Measurements from ENCODE around the gene MAML1. TPM values are rescaled to one million over a fixed set of nuclear protein-coding genes. Genes with fewer than 3 reads are reported as not detected.
"Not testable (repeated sequence)": the region's sequence is repeated elsewhere in the genome, so short reads cannot be mapped to it uniquely, and the experiment has no call there.

The MAML1 gene
- total RNA-seq, 1 donor from 2014 or later, result 26.0 TPM

GRCh38 chr5:179734536-179735164 lies 2.0 kb downstream of the MAML1 start:
- peak overlapping the region; percentile 79 for H3K4me3 ChIP-seq (ENCODE audit: insufficient read depth, low read depth, low read length)
- peak overlapping the region; percentile 98 for H3K4me3 Mint-ChIP-seq (ENCODE audit: unreplicated experiment)
- peaks cover 11% of the 10 kb centered on the region for H3K36me3 ChIP-seq (ENCODE audit: insufficient read depth, low read length)
- DNase-seq (ENCODE audit: low read depth) (no peak), FAIRE-seq (no peak)
- peak overlapping the region; percentile 96 for H3K4me2 ChIP-seq (ENCODE audit: low read length)
- H3K36me3 Mint-ChIP-seq (ENCODE audit: low read depth, unreplicated experiment), result peaks cover 9% of the 10 kb centered on the region
- TF ChIP-seq EZH2 (IDR thresholded peaks at IDR 0.05; ENCODE audit: insufficient read depth, low read length), result no peak
- TF ChIP-seq CTCF (IDR thresholded peaks at IDR 0.05; ENCODE audit: insufficient read depth, low read depth, low read length), result no peak
- peaks cover 70% of the 10 kb centered on the region for H3K79me2 ChIP-seq (ENCODE audit: insufficient read depth, low read length)
- peaks cover 10% of the 10 kb centered on the region for H3K4me1 ChIP-seq (ENCODE audit: insufficient read depth, low read length)
- no peaks in the 10 kb centered on the region for H3K27me3 Mint-ChIP-seq (ENCODE audit: low read depth, unreplicated experiment)
- peak overlapping the region; percentile 88 for H3K9ac ChIP-seq (ENCODE audit: low read length)
- peaks cover 24% of the 10 kb centered on the region for H3K4me1 Mint-ChIP-seq (ENCODE audit: low read depth, unreplicated experiment)
- no peaks in the 10 kb centered on the region for H3K9me3 Mint-ChIP-seq (ENCODE audit: unreplicated experiment)
- no peak overlapping the region for H3K27ac ChIP-seq (ENCODE audit: low read depth, low read length)
- no peaks in the 10 kb centered on the region for H3K27me3 ChIP-seq (ENCODE audit: insufficient read depth, low read length)
- no peaks in the 10 kb centered on the region for H3K9me3 ChIP-seq (ENCODE audit: insufficient read depth, low read depth, low read length)
- H2AFZ ChIP-seq (ENCODE audit: low read depth, low read length), result no peak overlapping the region
- H3K27ac Mint-ChIP-seq (ENCODE audit: unreplicated experiment), result peak overlapping the region; percentile 29
- peaks cover 59% of the 10 kb centered on the region for H4K20me1 ChIP-seq (ENCODE audit: insufficient read depth, low read length)

- no peaks in the 10 kb centered on the region for H3K9me3 Mint-ChIP-seq (ENCODE audit: unreplicated experiment)
- peaks cover 96% of the 10 kb centered on the region for H3K79me2 ChIP-seq (ENCODE audit: insufficient read depth, low read length)
Measured at GRCh38 chr5:179738742-179739141, 6.1 kb downstream of the MAML1 start.

GRCh38 chr5:179744106-179744505 lies 11.5 kb downstream of the MAML1 start:
- peaks cover 92% of the 10 kb centered on the region for H3K79me2 ChIP-seq (ENCODE audit: insufficient read depth, low read length)
- not testable (repeated sequence) for H2AFZ ChIP-seq (ENCODE audit: low read depth, low read length); H3K4me3 Mint-ChIP-seq (ENCODE audit: unreplicated experiment); H3K36me3 Mint-ChIP-seq (ENCODE audit: low read depth, unreplicated experiment); H3K4me1 Mint-ChIP-seq (ENCODE audit: low read depth, unreplicated experiment); H3K4me2 ChIP-seq (ENCODE audit: low read length); H3K27ac Mint-ChIP-seq (ENCODE audit: unreplicated experiment); H3K9me3 Mint-ChIP-seq (ENCODE audit: unreplicated experiment); H3K27ac ChIP-seq (ENCODE audit: low read depth, low read length); DNase-seq (ENCODE audit: low read depth); H3K27me3 Mint-ChIP-seq (ENCODE audit: low read depth, unreplicated experiment); H3K36me3 ChIP-seq (ENCODE audit: insufficient read depth, low read length); H3K4me1 ChIP-seq (ENCODE audit: insufficient read depth, low read length); H3K27me3 ChIP-seq (ENCODE audit: insufficient read depth, low read length); H3K9me3 ChIP-seq (ENCODE audit: insufficient read depth, low read depth, low read length); FAIRE-seq; H3K4me3 ChIP-seq (ENCODE audit: insufficient read depth, low read depth, low read length); H3K9ac ChIP-seq (ENCODE audit: low read length)
- peaks cover 55% of the 10 kb centered on the region for H4K20me1 ChIP-seq (ENCODE audit: insufficient read depth, low read length)

More at GRCh38 chr5:179738742-179739141, 6.1 kb downstream of the MAML1 start:
- peaks cover 14% of the 10 kb centered on the region for H3K36me3 Mint-ChIP-seq (ENCODE audit: low read depth, unreplicated experiment)
- H3K27me3 Mint-ChIP-seq (ENCODE audit: low read depth, unreplicated experiment), result no peaks in the 10 kb centered on the region
- Histone ChIP-seq H3K4me1 (ENCODE audit: insufficient read depth, low read length) (peaks cover 10% of the 10 kb centered on the region), H3K4me2 (ENCODE audit: low read length) (no peak overlapping the region), H4K20me1 (ENCODE audit: insufficient read depth, low read length) (peaks cover 73% of the 10 kb centered on the region), H3K9ac (ENCODE audit: low read length) (no peak overlapping the region), H3K27ac (ENCODE audit: low read depth, low read length) (no peak overlapping the region), H2AFZ (ENCODE audit: low read depth, low read length) (no peak overlapping the region), H3K27me3 (ENCODE audit: insufficient read depth, low read length) (no peaks in the 10 kb centered on the region), H3K36me3 (ENCODE audit: insufficient read depth, low read length) (no peaks in the 10 kb centered on the region), H3K9me3 (ENCODE audit: insufficient read depth, low read depth, low read length) (no peaks in the 10 kb centered on the region), H3K4me3 (ENCODE audit: insufficient read depth, low read depth, low read length) (no peak overlapping the region)
- H3K4me1 Mint-ChIP-seq (ENCODE audit: low read depth, unreplicated experiment), result peaks cover 17% of the 10 kb centered on the region
- no peak for FAIRE-seq
- H3K27ac Mint-ChIP-seq (ENCODE audit: unreplicated experiment), result no peak overlapping the region
- H3K4me3 Mint-ChIP-seq (ENCODE audit: unreplicated experiment), result no peak overlapping the region
- DNase-seq (ENCODE audit: low read depth), result no peak
- TF ChIP-seq EZH2 (IDR thresholded peaks at IDR 0.05; ENCODE audit: insufficient read depth, low read length) (no peak), CTCF (IDR thresholded peaks at IDR 0.05; ENCODE audit: insufficient read depth, low read depth, low read length) (no peak)

Measured in astrocyte (in vitro differentiated cells and primary cell).